ENCODE results near the gene BSX.

Gene BSX

DNA sequence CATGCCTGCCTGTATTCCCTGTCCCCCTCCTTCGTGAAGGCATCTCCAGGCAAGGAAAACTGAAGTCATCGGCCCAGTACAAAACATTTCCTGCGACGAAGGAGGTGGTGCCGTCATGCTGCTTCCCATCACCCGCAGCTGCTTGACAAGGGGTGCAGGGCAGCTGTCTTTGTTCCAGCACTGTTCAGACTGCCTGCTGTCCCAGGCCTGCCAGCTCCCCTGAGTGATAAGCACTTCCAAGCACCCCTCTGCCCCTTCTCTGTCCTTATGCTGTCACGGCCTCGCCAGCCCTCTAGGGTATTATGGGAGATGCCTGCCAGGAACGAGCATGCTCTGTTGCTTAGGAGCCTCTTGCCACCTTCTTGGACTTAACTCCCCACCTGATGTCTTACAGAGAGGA, 37.1 kb upstream of the BSX start:
- no peak overlapping the region for H2AFZ ChIP-seq (ENCODE audit: low read length)
- H3K36me3 ChIP-seq (ENCODE audit: insufficient read depth, low read length): no peaks in the 10 kb centered on the region
- H3K27me3 ChIP-seq (ENCODE audit: insufficient read depth, low read length): no peaks in the 10 kb centered on the region
- H3K9me2 ChIP-seq (ENCODE audit: low read depth, low read length): no peaks in the 10 kb centered on the region
- H3K4me2 ChIP-seq (ENCODE audit: low read length): no peak overlapping the region
- TF ChIP-seq EZH2 (IDR thresholded peaks at IDR 0.05; ENCODE audit: borderline replicate concordance, low read length): no peak
- TF ChIP-seq, protein P1, sequence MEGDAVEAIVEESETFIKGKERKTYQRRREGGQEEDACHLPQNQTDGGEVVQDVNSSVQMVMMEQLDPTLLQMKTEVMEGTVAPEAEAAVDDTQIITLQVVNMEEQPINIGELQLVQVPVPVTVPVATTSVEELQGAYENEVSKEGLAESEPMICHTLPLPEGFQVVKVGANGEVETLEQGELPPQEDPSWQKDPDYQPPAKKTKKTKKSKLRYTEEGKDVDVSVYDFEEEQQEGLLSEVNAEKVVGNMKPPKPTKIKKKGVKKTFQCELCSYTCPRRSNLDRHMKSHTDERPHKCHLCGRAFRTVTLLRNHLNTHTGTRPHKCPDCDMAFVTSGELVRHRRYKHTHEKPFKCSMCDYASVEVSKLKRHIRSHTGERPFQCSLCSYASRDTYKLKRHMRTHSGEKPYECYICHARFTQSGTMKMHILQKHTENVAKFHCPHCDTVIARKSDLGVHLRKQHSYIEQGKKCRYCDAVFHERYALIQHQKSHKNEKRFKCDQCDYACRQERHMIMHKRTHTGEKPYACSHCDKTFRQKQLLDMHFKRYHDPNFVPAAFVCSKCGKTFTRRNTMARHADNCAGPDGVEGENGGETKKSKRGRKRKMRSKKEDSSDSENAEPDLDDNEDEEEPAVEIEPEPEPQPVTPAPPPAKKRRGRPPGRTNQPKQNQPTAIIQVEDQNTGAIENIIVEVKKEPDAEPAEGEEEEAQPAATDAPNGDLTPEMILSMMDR (IDR thresholded peaks at IDR 0.05; ENCODE audit: low read length): no peak
- H3F3A ChIP-seq (ENCODE audit: insufficient read depth, low read length): no peaks in the 10 kb centered on the region
- H3K4me1 ChIP-seq (ENCODE audit: insufficient read depth, low read length, severe bottlenecking): no peaks in the 10 kb centered on the region
- H3K4me3 ChIP-seq (ENCODE audit: low read depth, low read length, poor library complexity, severe bottlenecking): no peak overlapping the region
- no peaks in the 10 kb centered on the region for H4K20me1 ChIP-seq (ENCODE audit: insufficient read depth, low read length)
- no peak overlapping the region for H3K27ac ChIP-seq (ENCODE audit: low read depth, low read length, poor library complexity, severe bottlenecking)
- H3K9me3 ChIP-seq (ENCODE audit: low read length): no peaks in the 10 kb centered on the region
- H3K9ac ChIP-seq (ENCODE audit: low read length): no peak overlapping the region
- no peaks in the 10 kb centered on the region for H3K79me2 ChIP-seq (ENCODE audit: insufficient read depth, low read length)

DNA sequence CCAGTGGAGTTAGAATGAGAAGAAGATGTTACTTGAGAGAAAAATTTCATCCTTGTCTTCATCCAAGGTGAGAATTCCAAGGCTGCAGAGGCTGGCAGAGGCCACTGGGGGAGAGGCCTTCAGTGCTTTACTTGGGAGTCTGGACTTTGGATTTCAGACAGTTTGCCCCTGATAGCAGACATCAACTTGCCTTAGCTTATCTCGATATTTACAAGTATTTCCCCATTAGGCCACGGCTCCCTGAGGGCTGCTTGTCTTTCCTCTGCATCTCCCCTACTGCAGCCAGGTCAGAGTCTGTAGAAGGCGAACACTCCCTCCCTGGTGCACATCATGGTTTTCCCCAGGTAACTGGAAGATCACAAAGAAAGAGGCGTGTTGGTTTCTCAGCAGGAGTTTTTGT, 29.9 kb upstream of the BSX start:
- Histone ChIP-seq H3K9me2 (ENCODE audit: low read depth, low read length) (no peaks in the 10 kb centered on the region), H3K4me3 (ENCODE audit: low read depth, low read length, poor library complexity, severe bottlenecking) (no peak overlapping the region), H3K9ac (ENCODE audit: low read length) (no peak overlapping the region), H3K4me2 (ENCODE audit: low read length) (no peak overlapping the region), H3F3A (ENCODE audit: insufficient read depth, low read length) (no peaks in the 10 kb centered on the region), H3K27ac (ENCODE audit: low read depth, low read length, poor library complexity, severe bottlenecking) (no peak overlapping the region), H4K20me1 (ENCODE audit: insufficient read depth, low read length) (no peaks in the 10 kb centered on the region), H3K79me2 (ENCODE audit: insufficient read depth, low read length) (no peaks in the 10 kb centered on the region), H3K27me3 (ENCODE audit: insufficient read depth, low read length) (no peaks in the 10 kb centered on the region), H3K9me3 (ENCODE audit: low read length) (no peaks in the 10 kb centered on the region), H2AFZ (ENCODE audit: low read length) (no peak overlapping the region), H3K36me3 (ENCODE audit: insufficient read depth, low read length) (no peaks in the 10 kb centered on the region), H3K4me1 (ENCODE audit: insufficient read depth, low read length, severe bottlenecking) (no peaks in the 10 kb centered on the region)
- TF ChIP-seq EZH2 (IDR thresholded peaks at IDR 0.05; ENCODE audit: borderline replicate concordance, low read length): no peak
- TF ChIP-seq, protein P1 (IDR thresholded peaks at IDR 0.05; ENCODE audit: low read length): no peak

DNA sequence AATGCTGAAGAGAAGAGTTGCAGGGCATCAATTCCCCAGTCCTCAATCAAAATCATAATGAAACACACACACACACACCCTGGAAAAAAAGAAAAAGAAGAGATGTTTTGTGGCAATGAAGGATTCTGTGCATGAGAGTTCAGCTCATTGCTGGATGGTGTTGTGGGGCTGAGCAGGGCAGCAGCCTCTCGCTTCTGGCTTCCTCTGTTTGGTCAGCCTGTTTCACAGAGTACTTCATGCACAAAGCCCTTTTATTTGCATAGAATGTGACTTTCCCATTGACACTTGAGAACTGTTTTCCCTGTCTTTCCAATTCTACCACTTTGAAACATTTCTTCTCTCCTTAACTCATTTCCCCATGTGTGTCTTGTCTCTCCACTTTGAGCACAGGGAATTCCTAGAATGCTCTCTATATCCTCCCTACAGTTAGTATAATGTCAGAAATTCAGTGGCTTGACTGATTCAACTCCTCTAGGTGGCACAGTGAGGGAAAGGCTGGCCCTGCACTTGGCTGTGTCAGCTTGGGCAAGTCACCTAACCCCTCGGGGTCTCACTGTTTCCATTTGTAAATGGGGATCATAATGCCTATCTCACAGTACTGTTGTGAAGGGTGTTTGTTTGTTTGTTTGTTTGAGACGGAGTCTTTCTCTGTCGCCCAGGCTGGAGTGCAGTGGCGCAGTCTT, 25.4 kb upstream of the BSX start:
- no peak overlapping the region for H2AFZ ChIP-seq (ENCODE audit: low read length)
- no peaks in the 10 kb centered on the region for H3K27me3 ChIP-seq (ENCODE audit: insufficient read depth, low read length)
- TF ChIP-seq, protein P1 (IDR thresholded peaks at IDR 0.05; ENCODE audit: low read length): no peak
- TF ChIP-seq EZH2 (IDR thresholded peaks at IDR 0.05; ENCODE audit: borderline replicate concordance, low read length): no peak
- no peak overlapping the region for H3K4me2 ChIP-seq (ENCODE audit: low read length)
- no peaks in the 10 kb centered on the region for H3K9me2 ChIP-seq (ENCODE audit: low read depth, low read length)
- no peaks in the 10 kb centered on the region for H3F3A ChIP-seq (ENCODE audit: insufficient read depth, low read length)
- H3K9ac ChIP-seq (ENCODE audit: low read length): no peak overlapping the region
- no peaks in the 10 kb centered on the region for H3K79me2 ChIP-seq (ENCODE audit: insufficient read depth, low read length)
- no peak overlapping the region for H3K4me3 ChIP-seq (ENCODE audit: low read depth, low read length, poor library complexity, severe bottlenecking)
- no peak overlapping the region for H3K27ac ChIP-seq (ENCODE audit: low read depth, low read length, poor library complexity, severe bottlenecking)
- no peaks in the 10 kb centered on the region for H3K9me3 ChIP-seq (ENCODE audit: low read length)
- H4K20me1 ChIP-seq (ENCODE audit: insufficient read depth, low read length): no peaks in the 10 kb centered on the region
- no peaks in the 10 kb centered on the region for H3K36me3 ChIP-seq (ENCODE audit: insufficient read depth, low read length)
- no peaks in the 10 kb centered on the region for H3K4me1 ChIP-seq (ENCODE audit: insufficient read depth, low read length, severe bottlenecking)
